GM23338 (cell line): ENCODE data around the gene BACH1. TPM values are rescaled to one million over a fixed set of nuclear protein-coding genes. Genes with fewer than 3 reads are reported as not detected.

Source experiments
- ATAC-seq: fragments of 200-7000 bp; cut with Tn5 transposase; 3 replicates; pipeline ENCODE4 v1.9.1; 2020
- DNase-seq: peaks from one replicate; pipeline ENCODE4 v3.0.0-alpha.2; 2015; ENCODE audit warnings: low spot score
- H2AFZ ChIP-seq: fragments of 200-600 bp; sonication (generic); 2 replicates; pipeline ENCODE4 v1.8.0; 2016; ENCODE audit warnings: antibody characterized with exemption, mild to moderate bottlenecking, moderate library complexity
- H3F3A ChIP-seq: fragments of 200-600 bp; sonication (generic); replicated peaks from 2 replicates; pipeline ENCODE4 v1.8.0; 2017; ENCODE audit warnings: antibody characterized with exemption, mixed run types, low read depth
- H3K27ac ChIP-seq: fragments of 200-600 bp; sonication (generic); 2 replicates; pipeline ENCODE4 v1.6.1; 2016; ENCODE audit warnings: low read depth
- H3K27me3 ChIP-seq: fragments of 200-600 bp; sonication (generic); 2 replicates; pipeline ENCODE4 v1.8.0; 2016; ENCODE audit warnings: mild to moderate bottlenecking, mixed run types, moderate library complexity; ENCODE audit not compliant: insufficient read depth
- H3K36me3 ChIP-seq: fragments of 200-600 bp; sonication (generic); 2 replicates; pipeline ENCODE4 v1.8.0; 2016; ENCODE audit warnings: mild to moderate bottlenecking; ENCODE audit not compliant: insufficient read depth
- H3K4me1 ChIP-seq: fragments of 200-600 bp; sonication (generic); 2 replicates; pipeline ENCODE4 v1.8.0; 2016; ENCODE audit warnings: mild to moderate bottlenecking, moderate library complexity; ENCODE audit not compliant: insufficient read depth
- H3K4me2 ChIP-seq: fragments of 200-600 bp; sonication (generic); 2 replicates; pipeline ENCODE4 v1.7.1; 2017; ENCODE audit warnings: mixed run types
- H3K4me3 ChIP-seq: fragments of 200-600 bp; sonication (generic); 2 replicates; pipeline ENCODE4 v1.6.1; 2016; ENCODE audit warnings: mixed run types
- H3K79me2 ChIP-seq: fragments of 200-600 bp; sonication (generic); replicated peaks from 2 replicates; pipeline ENCODE4 v1.8.0; 2017; ENCODE audit warnings: mild to moderate bottlenecking; ENCODE audit not compliant: insufficient read depth
- H3K9me2 ChIP-seq: fragments of 200-600 bp; sonication (generic); 2 replicates; pipeline ENCODE4 v1.8.0; 2017; ENCODE audit not compliant: insufficient read depth
- H4K20me1 ChIP-seq: fragments of 200-600 bp; sonication (generic); replicated peaks from 2 replicates; pipeline ENCODE4 v1.8.0; 2017; ENCODE audit warnings: mild to moderate bottlenecking; ENCODE audit not compliant: insufficient read depth
- H3K27ac Mint-ChIP-seq: 2 replicates; pipeline ENCODE4 v1.8.0; 2020; ENCODE audit warnings: inconsistent platforms, mild to moderate bottlenecking, moderate library complexity, mixed read lengths
- H3K27me3 Mint-ChIP-seq: 3 replicates; pipeline ENCODE4 v1.8.0; 2022; ENCODE audit warnings: low read depth, mild to moderate bottlenecking, moderate library complexity, mixed read lengths, inconsistent platforms; ENCODE audit not compliant: insufficient read depth, poor library complexity
- H3K36me3 Mint-ChIP-seq: 3 replicates; pipeline ENCODE4 v1.8.0; 2021; ENCODE audit warnings: low read depth, mild to moderate bottlenecking, inconsistent platforms, moderate library complexity, mixed read lengths
- H3K4me1 Mint-ChIP-seq: 3 replicates; pipeline ENCODE4 v1.8.0; 2020; ENCODE audit warnings: mild to moderate bottlenecking, inconsistent platforms, mixed read lengths
- H3K4me3 Mint-ChIP-seq: 3 replicates; pipeline ENCODE4 v1.8.0; 2021; ENCODE audit warnings: moderate library complexity, mild to moderate bottlenecking, inconsistent platforms, mixed read lengths
- H3K9me3 Mint-ChIP-seq: 3 replicates; pipeline ENCODE4 v1.8.0; 2020; ENCODE audit warnings: moderate library complexity, mild to moderate bottlenecking, inconsistent platforms, mixed read lengths
- EZH2 ChIP-seq: fragments of 200-600 bp; sonication (generic); IDR thresholded peaks from one replicate; pipeline ENCODE4 v1.8.0; 2017; ENCODE audit warnings: antibody characterized with exemption, mild to moderate bottlenecking, low read depth; ENCODE audit not compliant: unreplicated experiment
- JUNB ChIP-seq: IDR thresholded peaks from one replicate; pipeline ENCODE4 v1.6.1; 2016; ENCODE audit warnings: antibody characterized with exemption; ENCODE audit not compliant: unreplicated experiment
- NANOG ChIP-seq: IDR thresholded peaks from 2 replicates; pipeline ENCODE4 v1.6.1; 2016; ENCODE audit warnings: antibody characterized with exemption, borderline replicate concordance
- STAT1 ChIP-seq: IDR thresholded peaks from one replicate; pipeline ENCODE4 v1.6.1; 2016; ENCODE audit warnings: antibody characterized with exemption; ENCODE audit not compliant: unreplicated experiment
- ZNF331 ChIP-seq: fragments of 250-450 bp; sonication (Bioruptor Pico); IDR thresholded peaks from 2 replicates; pipeline ENCODE4 v1.5.0; 2020; ENCODE audit warnings: low read depth, mild to moderate bottlenecking, moderate library complexity
- polyA plus RNA-seq: library from polyadenylated mRNA; unstranded; fragments of >200 nt; fragmentation: Nextera tagmentation; extraction: Ambion mirVana; gene quantifications from 2 replicates; pipeline ENCODE4 v1.2.1, GENCODE V29; 2016
- total RNA-seq: library from RNA; depleted of rRNA; stranded (reverse); fragments of >200 nt; shearing (Covaris generic); gene quantifications from 2 replicates; pipeline ENCODE4 v1.2.3, GENCODE V29; 2014
- TF ChIP-seq, protein P1 (sequence below), 2 experiments: fragments of 200-600 bp in 1 of 2; sonication (generic) in 1 of 2; conservative IDR thresholded peaks; 2 replicates each; pipeline versions ENCODE4 v1.5.1 to v1.6.1; 2016 to 2017; ENCODE audit warnings: antibody characterized with exemption in 2 of 2, low read depth in 2 of 2, mild to moderate bottlenecking in 2 of 2, moderate library complexity in 1 of 2
- TF ChIP-seq, protein P2 (sequence below): fragments of 250-450 bp; sonication (Bioruptor Pico); IDR thresholded peaks from 2 replicates; pipeline ENCODE4 v1.5.0; 2020; ENCODE audit warnings: mild to moderate bottlenecking, moderate library complexity
- TF ChIP-seq, protein P3 (sequence below): IDR thresholded peaks from one replicate; pipeline ENCODE4 v1.6.1; 2018; ENCODE audit warnings: antibody characterized with exemption; ENCODE audit not compliant: unreplicated experiment

BACH1 gene
- total and polyA plus RNA-seq, 2 experiments from 2014 or later: 18.9 to 41.2 TPM

DNA sequence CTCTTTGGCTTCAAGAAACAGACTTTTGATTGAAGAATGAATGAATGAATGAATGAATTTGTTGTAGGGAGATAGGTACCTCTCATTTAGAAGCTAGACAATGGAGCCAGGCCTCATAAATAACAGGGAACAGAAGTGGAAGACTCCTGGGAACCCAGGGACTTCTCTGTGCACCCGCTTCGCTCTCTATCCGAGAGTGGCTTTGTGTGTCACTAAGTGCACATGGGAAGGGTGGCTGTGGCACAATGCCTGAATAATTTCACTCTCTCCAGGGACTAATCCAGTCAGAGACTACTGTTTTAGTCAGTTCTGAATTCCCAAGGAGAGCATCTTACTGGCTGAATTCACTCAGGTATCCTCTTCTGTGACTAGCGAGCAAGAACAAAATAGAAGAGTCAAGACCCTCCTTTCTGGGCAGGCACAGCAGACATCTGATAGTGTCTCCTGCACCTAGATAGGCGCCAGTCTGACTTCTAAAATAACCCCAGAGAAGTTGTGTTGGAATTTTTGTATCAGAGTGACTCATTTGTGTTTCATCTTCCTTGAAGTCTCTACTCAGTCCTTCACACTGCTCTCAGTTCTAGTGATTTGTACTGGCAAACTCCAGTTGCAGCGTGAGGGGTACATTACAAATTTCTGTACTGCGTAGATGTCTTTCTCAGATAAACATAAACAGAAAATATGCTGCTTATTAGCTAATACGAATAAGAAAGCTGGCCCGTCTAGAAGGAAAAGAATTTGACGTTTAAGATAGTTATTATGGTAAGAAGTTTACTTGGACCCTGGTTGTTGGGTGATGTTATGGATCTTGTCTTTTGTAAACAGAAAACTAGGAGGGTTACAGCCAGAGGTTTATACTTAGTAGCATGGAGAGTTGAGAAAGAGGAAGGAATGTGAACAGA is 34.0 kb downstream of the BACH1 start:
- Mint-ChIP-seq H3K9me3 (no peaks in the 10 kb centered on the region), H3K27me3 (no peaks in the 10 kb centered on the region), H3K4me3 (no peak overlapping the region), H3K4me1 (no peaks in the 10 kb centered on the region), H3K27ac (no peak overlapping the region), H3K36me3 (peaks cover 9% of the 10 kb centered on the region)
- DNase-seq (no peak), ATAC-seq (no peak)
- TF ChIP-seq, protein P1, sequence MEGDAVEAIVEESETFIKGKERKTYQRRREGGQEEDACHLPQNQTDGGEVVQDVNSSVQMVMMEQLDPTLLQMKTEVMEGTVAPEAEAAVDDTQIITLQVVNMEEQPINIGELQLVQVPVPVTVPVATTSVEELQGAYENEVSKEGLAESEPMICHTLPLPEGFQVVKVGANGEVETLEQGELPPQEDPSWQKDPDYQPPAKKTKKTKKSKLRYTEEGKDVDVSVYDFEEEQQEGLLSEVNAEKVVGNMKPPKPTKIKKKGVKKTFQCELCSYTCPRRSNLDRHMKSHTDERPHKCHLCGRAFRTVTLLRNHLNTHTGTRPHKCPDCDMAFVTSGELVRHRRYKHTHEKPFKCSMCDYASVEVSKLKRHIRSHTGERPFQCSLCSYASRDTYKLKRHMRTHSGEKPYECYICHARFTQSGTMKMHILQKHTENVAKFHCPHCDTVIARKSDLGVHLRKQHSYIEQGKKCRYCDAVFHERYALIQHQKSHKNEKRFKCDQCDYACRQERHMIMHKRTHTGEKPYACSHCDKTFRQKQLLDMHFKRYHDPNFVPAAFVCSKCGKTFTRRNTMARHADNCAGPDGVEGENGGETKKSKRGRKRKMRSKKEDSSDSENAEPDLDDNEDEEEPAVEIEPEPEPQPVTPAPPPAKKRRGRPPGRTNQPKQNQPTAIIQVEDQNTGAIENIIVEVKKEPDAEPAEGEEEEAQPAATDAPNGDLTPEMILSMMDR (conservative IDR thresholded peaks at IDR 0.05; ENCODE audit: low read depth in 2 of 2): no peak
- no peaks in the 10 kb centered on the region for H3K9me2 ChIP-seq
- H3K4me1 ChIP-seq: no peaks in the 10 kb centered on the region
- H3K27me3 ChIP-seq: no peaks in the 10 kb centered on the region
- H3K79me2 ChIP-seq: peaks cover 34% of the 10 kb centered on the region
- no peak overlapping the region for H3K27ac ChIP-seq
- no peak overlapping the region for H3K4me2 ChIP-seq
- no peak overlapping the region for H2AFZ ChIP-seq
- H4K20me1 ChIP-seq: no peaks in the 10 kb centered on the region; the same call in 1 of the 2 replicates
- H3F3A ChIP-seq: no peaks in the 10 kb centered on the region
- no peak overlapping the region for H3K4me3 ChIP-seq
- H3K36me3 ChIP-seq: 0 out of 2 replicates have a peak, but pooled peaks cover 3% of the 10 kb centered on the region

DNA sequence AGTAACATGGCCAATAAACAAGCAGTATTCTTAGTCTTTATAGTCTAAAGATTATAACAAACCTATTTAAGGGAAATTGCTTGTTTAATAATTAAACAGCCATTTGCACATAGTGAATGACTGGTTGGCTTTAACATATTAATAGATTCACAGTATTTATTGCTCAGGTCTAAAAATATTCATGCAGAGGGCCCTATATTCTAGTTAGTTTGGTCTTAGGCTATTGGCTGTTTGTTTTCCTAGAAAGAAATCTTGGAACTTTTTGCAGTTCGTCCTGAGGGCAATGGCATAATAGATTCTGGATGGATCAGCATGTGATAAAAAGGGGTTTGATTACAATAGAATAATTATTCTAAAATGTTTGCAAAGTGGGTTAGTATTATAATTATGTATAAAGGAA is 34.7 kb downstream of the BACH1 start:
- no peaks in the 10 kb centered on the region for H3F3A ChIP-seq
- ATAC-seq (no peak), DNase-seq (no peak)
- Mint-ChIP-seq H3K36me3 (peaks cover 9% of the 10 kb centered on the region), H3K4me1 (no peaks in the 10 kb centered on the region), H3K9me3 (no peaks in the 10 kb centered on the region), H3K4me3 (no peak overlapping the region), H3K27ac (no peak overlapping the region), H3K27me3 (no peaks in the 10 kb centered on the region)
- peaks cover 37% of the 10 kb centered on the region for H3K79me2 ChIP-seq
- H3K36me3 ChIP-seq: 0 out of 2 replicates have a peak, but pooled peaks cover 3% of the 10 kb centered on the region
- no peak overlapping the region for H3K4me3 ChIP-seq
- no peaks in the 10 kb centered on the region for H3K27me3 ChIP-seq
- H4K20me1 ChIP-seq: peaks cover 7% of the 10 kb centered on the region; the same call in 1 of the 2 replicates
- no peak overlapping the region for H3K27ac ChIP-seq
- H3K9me2 ChIP-seq: no peaks in the 10 kb centered on the region
- no peak overlapping the region for H3K4me2 ChIP-seq
- H3K4me1 ChIP-seq: no peaks in the 10 kb centered on the region
- H2AFZ ChIP-seq: no peak overlapping the region
- TF ChIP-seq, protein P2, sequence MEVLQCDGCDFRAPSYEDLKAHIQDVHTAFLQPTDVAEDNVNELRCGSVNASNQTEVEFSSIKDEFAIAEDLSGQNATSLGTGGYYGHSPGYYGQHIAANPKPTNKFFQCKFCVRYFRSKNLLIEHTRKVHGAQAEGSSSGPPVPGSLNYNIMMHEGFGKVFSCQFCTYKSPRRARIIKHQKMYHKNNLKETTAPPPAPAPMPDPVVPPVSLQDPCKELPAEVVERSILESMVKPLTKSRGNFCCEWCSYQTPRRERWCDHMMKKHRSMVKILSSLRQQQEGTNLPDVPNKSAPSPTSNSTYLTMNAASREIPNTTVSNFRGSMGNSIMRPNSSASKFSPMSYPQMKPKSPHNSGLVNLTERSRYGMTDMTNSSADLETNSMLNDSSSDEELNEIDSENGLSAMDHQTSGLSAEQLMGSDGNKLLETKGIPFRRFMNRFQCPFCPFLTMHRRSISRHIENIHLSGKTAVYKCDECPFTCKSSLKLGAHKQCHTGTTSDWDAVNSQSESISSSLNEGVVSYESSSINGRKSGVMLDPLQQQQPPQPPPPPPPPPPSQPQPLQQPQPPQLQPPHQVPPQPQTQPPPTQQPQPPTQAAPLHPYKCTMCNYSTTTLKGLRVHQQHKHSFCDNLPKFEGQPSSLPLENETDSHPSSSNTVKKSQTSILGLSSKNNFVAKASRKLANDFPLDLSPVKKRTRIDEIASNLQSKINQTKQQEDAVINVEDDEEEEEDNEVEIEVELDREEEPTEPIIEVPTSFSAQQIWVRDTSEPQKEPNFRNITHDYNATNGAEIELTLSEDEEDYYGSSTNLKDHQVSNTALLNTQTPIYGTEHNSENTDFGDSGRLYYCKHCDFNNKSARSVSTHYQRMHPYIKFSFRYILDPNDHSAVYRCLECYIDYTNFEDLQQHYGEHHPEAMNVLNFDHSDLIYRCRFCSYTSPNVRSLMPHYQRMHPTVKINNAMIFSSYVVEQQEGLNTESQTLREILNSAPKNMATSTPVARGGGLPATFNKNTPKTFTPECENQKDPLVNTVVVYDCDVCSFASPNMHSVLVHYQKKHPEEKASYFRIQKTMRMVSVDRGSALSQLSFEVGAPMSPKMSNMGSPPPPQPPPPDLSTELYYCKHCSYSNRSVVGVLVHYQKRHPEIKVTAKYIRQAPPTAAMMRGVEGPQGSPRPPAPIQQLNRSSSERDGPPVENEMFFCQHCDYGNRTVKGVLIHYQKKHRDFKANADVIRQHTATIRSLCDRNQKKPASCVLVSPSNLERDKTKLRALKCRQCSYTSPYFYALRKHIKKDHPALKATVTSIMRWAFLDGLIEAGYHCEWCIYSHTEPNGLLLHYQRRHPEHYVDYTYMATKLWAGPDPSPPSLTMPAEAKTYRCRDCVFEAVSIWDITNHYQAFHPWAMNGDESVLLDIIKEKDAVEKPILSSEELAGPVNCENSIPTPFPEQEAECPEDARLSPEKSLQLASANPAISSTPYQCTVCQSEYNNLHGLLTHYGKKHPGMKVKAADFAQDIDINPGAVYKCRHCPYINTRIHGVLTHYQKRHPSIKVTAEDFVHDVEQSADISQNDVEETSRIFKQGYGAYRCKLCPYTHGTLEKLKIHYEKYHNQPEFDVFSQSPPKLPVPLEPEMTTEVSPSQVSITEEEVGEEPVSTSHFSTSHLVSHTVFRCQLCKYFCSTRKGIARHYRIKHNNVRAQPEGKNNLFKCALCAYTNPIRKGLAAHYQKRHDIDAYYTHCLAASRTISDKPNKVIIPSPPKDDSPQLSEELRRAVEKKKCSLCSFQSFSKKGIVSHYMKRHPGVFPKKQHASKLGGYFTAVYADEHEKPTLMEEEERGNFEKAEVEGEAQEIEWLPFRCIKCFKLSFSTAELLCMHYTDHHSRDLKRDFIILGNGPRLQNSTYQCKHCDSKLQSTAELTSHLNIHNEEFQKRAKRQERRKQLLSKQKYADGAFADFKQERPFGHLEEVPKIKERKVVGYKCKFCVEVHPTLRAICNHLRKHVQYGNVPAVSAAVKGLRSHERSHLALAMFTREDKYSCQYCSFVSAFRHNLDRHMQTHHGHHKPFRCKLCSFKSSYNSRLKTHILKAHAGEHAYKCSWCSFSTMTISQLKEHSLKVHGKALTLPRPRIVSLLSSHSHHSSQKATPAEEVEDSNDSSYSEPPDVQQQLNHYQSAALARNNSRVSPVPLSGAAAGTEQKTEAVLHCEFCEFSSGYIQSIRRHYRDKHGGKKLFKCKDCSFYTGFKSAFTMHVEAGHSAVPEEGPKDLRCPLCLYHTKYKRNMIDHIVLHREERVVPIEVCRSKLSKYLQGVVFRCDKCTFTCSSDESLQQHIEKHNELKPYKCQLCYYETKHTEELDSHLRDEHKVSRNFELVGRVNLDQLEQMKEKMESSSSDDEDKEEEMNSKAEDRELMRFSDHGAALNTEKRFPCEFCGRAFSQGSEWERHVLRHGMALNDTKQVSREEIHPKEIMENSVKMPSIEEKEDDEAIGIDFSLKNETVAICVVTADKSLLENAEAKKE (CRISPR knock-in tag): no peak
- TF ChIP-seq JUNB: no peak
- TF ChIP-seq, protein P3, sequence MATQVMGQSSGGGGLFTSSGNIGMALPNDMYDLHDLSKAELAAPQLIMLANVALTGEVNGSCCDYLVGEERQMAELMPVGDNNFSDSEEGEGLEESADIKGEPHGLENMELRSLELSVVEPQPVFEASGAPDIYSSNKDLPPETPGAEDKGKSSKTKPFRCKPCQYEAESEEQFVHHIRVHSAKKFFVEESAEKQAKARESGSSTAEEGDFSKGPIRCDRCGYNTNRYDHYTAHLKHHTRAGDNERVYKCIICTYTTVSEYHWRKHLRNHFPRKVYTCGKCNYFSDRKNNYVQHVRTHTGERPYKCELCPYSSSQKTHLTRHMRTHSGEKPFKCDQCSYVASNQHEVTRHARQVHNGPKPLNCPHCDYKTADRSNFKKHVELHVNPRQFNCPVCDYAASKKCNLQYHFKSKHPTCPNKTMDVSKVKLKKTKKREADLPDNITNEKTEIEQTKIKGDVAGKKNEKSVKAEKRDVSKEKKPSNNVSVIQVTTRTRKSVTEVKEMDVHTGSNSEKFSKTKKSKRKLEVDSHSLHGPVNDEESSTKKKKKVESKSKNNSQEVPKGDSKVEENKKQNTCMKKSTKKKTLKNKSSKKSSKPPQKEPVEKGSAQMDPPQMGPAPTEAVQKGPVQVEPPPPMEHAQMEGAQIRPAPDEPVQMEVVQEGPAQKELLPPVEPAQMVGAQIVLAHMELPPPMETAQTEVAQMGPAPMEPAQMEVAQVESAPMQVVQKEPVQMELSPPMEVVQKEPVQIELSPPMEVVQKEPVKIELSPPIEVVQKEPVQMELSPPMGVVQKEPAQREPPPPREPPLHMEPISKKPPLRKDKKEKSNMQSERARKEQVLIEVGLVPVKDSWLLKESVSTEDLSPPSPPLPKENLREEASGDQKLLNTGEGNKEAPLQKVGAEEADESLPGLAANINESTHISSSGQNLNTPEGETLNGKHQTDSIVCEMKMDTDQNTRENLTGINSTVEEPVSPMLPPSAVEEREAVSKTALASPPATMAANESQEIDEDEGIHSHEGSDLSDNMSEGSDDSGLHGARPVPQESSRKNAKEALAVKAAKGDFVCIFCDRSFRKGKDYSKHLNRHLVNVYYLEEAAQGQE: no peak
- TF ChIP-seq NANOG: no peak
- TF ChIP-seq STAT1: no peak
- TF ChIP-seq ZNF331 (CRISPR knock-in tag): no peak
- no peak for TF ChIP-seq EZH2
